GM21717 (cell line): ENCODE data around the gene TNS3.

Experiments used
- ATAC-seq: cut with Tn5 transposase; IDR thresholded peaks from one replicate; pipeline ENCODE4 v1.9.1; 2021; ENCODE audit warnings: mild to moderate bottlenecking, moderate library complexity; ENCODE audit not compliant: unreplicated experiment

TNS3 gene

DNA sequence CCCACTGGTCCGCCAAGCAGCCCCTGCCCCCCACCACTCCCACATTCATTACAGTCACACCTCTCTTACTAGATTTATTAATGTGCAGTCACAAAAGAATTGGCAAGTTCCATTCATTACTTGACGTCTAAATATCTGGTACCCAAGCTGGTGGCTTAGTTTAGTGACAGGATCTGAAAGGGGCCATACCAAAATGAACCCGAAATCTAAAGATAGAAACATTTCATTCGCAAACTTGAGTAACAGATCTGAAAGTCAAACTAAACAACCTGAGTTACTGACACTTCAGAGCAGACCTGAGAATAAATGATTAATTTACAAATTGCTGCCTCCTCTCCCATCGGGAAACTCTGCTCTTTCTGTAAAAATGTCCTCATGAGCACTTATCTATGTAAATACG is 53.4 kb downstream of the TNS3 start:
- ATAC-seq, result no peak

GRCh38 chr7:47526466-47526865 is 55.4 kb downstream of the TNS3 start:
- no peak for ATAC-seq

- ATAC-seq, result no peak
These were observed 56.8 kb downstream of the TNS3 start for GRCh38 chr7:47525066-47525623.

DNA sequence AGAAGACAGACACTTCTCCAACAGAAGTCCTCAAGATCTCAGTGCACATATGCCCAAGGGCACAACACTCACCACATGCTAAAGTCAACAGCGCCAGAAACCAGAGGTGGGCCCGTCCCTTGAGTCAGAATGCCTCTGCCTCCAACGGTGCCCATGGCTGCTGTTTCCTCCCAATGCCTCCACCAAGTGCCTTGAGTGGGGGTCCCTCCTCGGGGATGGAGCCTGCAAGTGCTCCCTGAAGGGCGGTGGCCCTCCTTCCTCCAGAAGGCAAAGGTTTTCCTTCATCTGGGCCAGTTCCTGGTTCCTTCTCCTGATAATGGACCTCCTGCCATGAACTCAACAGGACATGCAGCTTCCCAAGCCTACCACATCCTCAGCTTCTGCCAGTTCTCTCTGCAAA is 58.5 kb downstream of the TNS3 start:
- no peak for ATAC-seq

- ATAC-seq, result no peak
These were observed 59.9 kb downstream of the TNS3 start for GRCh38 chr7:47521816-47522561.

- ATAC-seq, result no peak
These were observed 60.7 kb downstream of the TNS3 start for GRCh38 chr7:47521011-47521795.

GRCh38 chr7:47520406-47520805 is 61.5 kb downstream of the TNS3 start:
- no peak for ATAC-seq

DNA sequence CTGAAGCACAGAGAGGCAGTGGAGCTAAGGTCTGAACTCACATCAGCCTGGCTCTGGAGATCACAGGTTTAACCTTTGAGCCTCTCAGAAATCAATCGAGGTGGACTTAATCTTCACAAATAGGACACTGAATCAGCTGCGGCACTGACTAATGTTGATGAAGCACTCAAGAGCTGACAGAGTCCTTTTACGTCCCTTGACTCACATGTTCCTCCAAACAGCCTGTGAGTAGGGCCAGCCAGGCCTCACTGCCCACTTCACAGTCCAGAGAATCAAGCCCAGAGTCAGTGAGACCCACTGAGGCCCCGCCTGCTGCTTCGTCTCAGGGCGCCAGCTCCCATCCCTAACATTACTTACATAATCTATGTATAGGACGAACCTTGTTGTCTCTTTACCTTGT is 63.1 kb downstream of the TNS3 start:
- no peak for ATAC-seq

DNA sequence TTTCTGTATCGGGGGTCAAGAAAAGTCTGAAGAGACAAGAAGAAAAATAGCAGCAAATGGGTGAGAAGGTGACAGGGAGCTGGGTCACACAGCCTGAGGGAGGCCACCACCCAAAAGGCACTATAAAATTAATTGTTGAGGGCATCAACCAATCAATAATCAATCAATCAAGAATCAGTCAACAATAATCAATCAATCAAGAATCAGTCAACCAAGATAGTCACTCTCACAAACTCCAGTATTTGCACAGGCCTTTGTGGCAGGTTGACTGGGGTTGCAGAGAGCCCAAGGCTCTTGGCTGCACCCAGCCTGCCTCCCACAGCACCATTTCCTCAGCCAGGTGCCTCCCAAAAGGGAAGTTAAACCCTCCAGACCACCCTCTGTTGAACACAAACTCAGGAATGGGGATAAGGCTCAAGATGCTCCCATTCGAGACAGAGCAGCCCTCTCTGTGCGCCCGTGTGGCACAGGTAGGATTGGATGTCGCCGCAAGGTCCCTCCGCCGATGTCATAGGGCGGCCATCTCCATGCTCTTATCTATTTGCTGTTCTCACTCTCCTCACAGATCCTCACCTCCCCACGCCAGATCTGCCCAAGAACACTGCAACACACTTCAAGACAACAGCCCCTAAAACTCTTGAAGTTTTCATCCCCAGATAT is 64.0 kb downstream of the TNS3 start:
- no peak for ATAC-seq

DNA sequence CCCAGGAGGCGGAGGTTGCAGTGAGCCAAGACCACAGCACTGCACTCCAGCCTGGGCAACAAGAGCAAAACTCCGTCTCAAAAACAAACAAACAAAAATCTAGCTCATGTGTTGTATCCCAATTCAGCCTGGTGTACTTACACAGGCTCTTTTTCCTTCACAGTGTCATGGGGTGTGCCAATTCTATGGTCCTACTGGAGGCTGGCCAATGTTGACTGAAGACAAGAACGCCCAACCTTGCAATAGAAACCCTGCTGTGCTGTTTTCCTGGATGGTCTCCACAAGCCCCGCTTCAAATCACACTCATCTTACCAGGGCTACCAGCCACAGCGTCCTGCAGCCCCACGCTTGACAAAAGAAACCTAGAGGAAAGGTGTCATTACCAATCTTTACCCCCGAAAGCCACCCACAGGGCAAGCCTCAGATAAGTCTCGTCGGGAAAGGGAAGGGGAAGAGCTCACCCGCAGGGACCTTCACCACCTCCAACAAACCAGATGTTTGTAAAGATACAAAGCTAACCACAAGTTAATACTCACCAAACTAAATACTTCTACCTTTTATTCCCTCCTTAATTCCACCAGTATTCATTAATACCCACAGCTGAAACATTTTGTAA is 64.8 kb downstream of the TNS3 start:
- no peak for ATAC-seq

DNA sequence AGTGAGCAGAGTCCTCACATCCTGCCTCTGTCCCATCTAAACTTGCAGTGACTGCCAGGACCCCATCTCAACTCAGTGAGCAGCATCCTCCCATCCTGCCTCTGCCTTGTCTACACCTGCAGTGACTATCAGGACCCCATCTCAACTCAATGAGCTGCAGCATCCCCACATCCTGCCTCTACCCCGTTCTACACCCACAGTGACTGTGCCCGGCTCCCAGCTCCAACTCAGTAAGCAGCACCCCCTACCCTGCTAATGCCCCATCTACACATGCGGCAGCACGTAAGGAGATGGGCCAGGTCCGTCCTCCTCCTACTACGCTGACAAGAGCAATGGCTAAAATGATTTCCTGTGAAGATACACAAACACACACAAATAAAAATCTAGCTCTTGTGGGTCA is 65.5 kb downstream of the TNS3 start:
- ATAC-seq, result no peak

DNA sequence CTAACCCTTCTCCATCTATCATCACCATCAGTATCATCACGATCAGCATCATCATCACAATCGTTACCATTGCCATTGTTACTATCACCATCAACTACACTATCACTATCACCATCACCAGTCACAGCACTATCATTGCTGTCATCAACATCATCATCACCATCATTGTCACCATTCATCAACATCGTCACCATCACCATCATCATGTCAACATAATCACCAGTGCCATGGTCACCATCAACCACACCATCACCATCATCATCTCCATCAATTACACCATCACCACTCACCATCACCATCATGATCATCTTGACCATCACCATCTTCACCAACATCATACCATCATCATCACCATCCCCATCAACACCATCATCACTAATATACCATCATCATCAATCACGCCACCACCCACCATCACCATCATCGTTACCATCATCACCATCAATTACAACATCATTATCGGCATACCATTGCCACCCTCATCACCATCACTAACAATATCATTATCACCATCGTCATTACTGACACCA is 66.5 kb downstream of the TNS3 start:
- no peak for ATAC-seq

GRCh38 chr7:47514818-47515217 is 67.1 kb downstream of the TNS3 start:
- no peak for ATAC-seq

GRCh38 chr7:47514367-47514766 is 67.5 kb downstream of the TNS3 start:
- ATAC-seq, result no peak

DNA sequence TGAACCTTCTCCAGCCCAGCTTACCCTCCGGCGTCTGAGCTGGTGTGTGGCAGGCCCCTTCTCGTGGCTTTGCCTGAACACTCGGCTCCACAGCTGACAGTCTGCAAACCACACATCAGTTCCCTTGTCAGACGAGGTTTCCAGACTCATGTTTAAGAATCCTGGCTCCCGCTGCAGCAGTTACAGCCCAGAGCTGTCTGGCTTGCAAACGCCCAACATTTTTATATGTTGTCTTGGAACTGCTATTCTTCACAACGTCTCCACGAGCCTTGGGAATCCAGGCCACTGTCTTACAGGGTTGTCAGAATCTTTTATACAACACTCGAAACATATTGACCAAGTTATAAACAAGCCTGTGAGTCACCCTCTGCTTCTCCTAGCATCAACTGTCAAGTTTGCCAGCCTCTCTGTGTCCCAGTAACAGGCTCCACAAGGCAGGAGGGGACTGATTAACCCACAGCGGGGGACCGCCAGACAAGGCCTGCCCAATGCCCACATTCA is 68.1 kb downstream of the TNS3 start:
- ATAC-seq, result no peak

GRCh38 chr7:47512481-47513176 is 69.3 kb downstream of the TNS3 start:
- ATAC-seq, result no peak

DNA sequence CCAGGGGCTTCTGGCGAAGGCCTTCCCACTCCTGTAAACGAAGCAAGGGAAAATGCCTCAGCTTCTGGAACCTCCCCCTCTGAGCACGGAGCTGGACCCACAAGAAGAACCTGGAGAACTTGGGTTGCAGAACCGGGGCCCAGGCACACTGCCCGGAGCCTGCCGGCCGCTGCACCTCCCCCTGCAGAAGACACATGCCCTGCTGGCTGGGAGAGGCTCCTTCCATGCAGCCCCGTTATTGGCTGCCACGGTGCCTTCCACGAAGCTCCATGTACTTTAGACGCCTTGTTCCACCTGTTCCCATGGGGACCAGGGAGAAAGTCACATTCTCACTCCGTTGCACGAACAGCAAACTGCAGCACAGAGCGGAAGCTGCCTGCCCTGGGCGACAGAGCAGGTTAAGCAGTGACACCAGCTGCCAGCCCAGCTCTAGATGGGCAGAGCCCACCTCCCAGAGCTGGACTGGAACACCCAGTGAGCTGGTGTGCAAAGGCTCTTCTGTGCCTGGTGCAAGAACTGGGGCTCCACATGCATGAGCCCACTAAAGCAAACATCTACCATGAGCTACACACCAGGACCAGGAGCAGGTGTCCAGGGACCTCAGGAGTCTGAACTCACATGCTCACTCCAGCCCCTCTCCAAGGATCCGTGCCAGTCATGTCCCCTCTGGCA is 70.1 kb downstream of the TNS3 start:
- ATAC-seq, result no peak

- ATAC-seq, result no peak
These were observed 71.1 kb downstream of the TNS3 start for GRCh38 chr7:47510786-47511185.

GRCh38 chr7:47510192-47510591 is 71.7 kb downstream of the TNS3 start:
- ATAC-seq, result no peak

GRCh38 chr7:47509571-47509970 is 72.3 kb downstream of the TNS3 start:
- no peak for ATAC-seq
